NCI-H2107 treated with DMSO at 0.1 percent for 48 hours (cell line): ENCODE results near the gene ARMC9.
"Not testable (repeated sequence)": the region's sequence is repeated elsewhere in the genome, so short reads cannot be mapped to it uniquely, and the experiment has no call there.

Experiments used
- DNase-seq: peaks from one replicate; lab custom pipeline; 2025; ENCODE audit not compliant: unreplicated experiment; lab: John Stamatoyannopoulos, UW

The ARMC9 gene

DNA sequence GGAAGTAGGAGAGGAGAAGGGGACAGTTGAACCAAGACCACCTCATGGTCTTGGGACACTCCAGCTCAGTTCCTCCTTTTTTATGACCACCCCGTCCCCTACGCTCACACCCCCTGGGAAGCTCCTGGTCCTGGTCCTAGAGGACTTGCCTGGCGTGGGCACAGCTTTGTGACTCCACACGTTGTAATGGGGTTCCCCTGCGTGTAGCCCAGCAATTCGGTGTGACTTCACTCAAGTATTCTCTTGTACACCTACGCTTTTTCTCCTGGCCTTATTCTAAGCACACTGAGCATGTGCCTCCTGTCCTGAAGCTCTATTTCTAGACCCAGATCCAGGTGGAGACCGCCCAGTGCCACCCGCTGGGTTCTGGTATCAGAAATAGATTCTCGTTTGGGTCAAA, 161.0 kb downstream of the ARMC9 start:
- no peak for DNase-seq

- no peak for DNase-seq
Measured at GRCh38 chr2:231359948-231360347, 161.5 kb downstream of the ARMC9 start.

DNA sequence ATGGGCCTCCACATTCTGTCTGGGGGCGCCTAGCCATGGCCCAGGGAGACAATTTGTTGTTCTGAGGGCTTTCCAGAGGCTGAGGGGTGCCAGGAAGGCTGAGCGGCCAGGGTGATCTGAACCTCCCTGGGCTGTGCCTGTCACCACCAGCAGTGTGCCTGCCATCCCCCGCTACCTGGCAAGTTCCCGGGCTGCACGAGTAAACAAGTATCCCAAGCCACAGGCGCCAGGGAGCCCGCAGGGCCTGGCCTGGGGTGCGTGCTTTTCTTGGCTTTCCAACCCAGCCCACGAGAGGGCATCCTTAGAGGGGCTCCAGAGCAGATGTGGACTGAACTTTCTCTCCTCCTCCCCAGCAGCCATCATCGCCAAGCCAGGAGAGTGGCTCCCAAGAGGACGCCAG, 162.0 kb downstream of the ARMC9 start:
- no peak for DNase-seq

GRCh38 chr2:231360881-231361371, 162.5 kb downstream of the ARMC9 start:
- no peak for DNase-seq

DNA sequence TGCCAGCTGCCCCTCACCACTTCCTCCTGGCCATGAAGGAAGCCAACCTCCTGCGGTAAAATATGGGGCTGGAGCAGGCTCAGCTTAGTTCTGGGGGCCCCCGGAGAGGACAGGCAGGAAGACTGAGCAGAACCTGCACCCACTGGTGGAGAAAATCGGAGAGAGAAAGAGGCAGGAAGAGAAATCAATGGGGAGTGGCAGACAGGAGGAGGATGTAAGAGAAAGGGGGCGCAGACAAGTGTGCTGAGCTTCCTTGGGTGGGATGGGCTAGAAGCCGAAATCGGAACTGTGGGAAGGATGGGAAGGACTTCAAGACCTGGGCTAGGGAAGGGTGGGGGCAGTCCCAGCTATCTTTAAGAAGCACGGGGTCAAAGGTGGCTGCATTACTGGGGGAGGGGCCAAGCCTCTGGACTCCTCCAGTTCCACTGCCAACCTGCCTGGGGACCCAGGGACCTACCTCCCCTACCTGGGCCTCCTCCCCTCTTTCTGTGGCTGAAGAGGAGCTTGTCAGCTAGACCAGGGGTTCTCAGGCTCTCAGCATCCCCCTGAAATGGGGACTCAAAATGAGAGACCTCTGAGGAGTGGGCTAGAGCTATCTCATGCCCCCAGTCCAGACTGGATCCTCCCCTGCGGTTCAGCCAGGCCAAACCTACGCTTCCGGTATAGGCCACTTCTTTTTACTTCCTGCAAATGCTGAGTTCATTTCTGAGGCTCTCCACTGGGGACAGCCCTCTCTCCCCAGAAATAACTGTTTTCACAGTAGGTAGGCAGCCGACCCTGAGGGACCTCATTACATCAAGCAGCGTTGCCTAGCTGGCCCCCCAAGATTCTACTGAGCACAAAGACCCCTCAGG, 163.5 kb downstream of the ARMC9 start:
- no peak for DNase-seq

GRCh38 chr2:231362555-231363184, 164.2 kb downstream of the ARMC9 start:
- DNase-seq = no peak

DNA sequence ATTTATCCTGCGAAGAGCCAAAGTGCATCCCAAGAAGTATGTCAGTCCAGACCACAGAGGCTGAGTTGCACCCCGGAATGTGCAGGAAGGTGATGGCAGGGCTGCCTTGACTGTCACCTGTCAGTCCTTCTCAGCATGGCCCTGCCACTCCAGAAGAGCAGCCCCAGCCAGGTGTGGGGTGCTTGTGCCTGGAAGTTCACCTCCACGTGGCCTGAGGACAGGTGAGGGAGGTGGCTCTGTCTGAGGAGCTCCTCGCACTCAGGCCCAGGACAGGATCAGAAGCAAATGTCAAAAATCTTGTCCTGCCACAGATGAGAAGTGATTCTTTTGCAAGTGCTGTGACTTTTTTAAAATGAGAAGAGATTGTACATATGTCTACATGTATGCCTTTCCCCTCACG, 165.6 kb downstream of the ARMC9 start:
- no peak for DNase-seq

- DNase-seq = no peak
Measured at GRCh38 chr2:231364961-231365810, 166.8 kb downstream of the ARMC9 start.

DNA sequence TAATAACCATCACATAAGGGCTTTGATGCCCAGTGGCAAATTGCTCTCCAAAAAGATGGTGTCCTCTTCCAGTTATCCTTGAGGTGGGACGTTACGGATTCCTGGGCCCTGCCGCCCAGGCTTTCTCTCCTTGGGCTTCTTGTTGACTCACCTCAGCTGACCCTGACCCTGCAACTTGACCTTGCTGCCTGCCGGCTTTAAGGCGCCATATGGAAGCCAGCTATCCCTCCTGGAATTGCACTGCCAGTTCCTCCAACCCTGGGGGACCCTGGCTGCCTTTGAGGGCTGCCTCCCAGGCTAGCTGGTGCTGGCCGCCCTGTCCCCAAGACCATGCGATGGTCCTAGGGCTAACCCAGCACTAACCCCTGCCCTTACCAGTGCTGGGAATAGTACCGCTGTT, 168.7 kb downstream of the ARMC9 start:
- DNase-seq = no peak

DNA sequence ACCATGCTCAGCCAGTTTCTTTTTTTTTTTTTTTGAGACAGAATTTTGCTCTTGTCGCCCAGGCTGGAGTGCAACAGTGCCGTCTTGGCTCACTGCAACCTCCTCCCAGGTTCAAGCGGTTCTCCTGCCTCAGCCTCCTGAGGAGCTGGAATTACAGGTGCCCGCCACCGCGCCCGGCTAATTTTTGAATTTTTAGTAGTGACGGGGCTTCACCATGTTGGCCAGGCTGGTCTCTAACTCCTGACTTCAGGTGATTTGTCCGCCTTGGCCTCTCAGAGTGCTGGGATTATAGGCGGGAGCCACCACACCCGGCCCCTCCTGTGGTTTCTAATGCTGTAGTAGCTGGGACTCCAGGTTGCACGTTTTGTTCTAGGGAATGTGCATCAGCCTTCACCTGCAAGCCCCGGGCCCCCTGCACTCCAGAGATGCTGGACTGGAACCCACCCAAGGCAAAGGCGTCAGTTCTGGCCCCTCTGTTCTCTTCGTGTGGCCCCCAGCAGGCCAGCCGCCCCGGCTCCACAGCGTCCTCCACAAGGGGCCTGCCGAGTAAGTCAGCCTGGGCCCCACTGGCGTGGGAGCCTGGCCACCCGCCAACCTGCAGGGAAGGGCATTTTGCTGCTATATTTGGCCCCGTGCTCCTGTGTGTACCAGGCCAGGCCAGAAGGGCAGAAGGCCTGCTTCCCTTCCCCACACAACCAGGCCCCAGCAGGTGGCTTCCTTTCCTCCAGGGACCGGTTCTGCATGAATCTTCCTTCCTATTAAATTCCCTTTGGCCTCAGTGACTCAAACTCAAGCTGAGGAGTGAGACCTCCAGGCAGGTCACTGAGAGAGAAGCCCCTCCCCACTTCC, 171.4 kb downstream of the ARMC9 start:
- no peak for DNase-seq

GRCh38 chr2:231370429-231370748, 172.0 kb downstream of the ARMC9 start:
- no peak for DNase-seq

GRCh38 chr2:231370749-231371429, 172.5 kb downstream of the ARMC9 start:
- DNase-seq = no peak

DNA sequence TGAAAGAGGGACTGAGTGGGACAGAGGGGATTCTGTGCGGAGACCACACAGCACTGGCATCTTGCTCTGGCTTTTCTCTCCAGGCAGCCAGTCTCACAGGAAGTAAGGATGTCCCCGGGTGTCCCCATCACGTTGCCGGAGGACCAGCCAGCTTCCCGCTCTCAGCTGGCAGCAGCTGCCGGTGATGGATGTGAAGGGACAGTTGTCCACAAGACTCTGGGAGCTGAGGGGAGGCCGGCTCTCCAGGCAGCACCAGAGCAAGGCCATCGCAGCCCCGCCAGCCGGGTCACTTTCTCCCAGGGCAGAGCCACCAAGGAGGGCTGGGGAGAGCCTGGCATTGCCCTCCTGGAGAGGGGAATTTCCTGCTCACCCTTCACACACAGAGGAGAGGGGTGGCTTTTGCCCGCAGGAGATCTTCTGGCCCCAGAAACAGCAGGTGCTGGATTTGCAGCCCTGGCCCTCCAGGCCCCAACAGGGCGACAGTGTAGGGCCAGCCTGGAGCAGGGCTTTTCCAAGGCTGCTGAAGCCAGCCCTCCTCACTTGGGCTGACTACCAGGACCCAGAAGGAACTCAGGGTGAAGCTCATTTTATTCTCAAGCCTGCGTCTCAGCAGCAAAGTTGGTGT, 173.1 kb downstream of the ARMC9 start:
- no peak for DNase-seq

DNA sequence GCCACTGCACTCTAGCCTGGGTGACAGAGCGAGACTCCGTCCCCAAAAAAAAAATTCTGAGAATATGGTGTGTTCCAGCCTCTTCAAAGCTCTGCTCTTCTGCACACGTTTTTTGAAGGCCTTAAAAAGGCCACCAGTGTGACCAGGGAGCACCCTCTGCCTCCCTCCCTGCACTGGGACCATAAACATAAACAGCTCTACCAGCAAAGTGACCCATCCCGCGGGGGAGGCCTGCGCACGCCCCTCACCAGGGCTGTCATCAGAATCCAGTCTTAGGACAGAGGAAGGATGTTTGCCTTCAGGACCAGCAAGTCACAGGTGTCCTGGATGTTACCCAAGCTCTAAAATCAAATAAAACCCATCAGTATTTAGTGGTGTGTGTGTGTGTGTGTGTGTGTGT, 173.9 kb downstream of the ARMC9 start:
- no peak for DNase-seq

- DNase-seq = no peak
Measured at GRCh38 chr2:231373184-231373583, 174.8 kb downstream of the ARMC9 start.

DNA sequence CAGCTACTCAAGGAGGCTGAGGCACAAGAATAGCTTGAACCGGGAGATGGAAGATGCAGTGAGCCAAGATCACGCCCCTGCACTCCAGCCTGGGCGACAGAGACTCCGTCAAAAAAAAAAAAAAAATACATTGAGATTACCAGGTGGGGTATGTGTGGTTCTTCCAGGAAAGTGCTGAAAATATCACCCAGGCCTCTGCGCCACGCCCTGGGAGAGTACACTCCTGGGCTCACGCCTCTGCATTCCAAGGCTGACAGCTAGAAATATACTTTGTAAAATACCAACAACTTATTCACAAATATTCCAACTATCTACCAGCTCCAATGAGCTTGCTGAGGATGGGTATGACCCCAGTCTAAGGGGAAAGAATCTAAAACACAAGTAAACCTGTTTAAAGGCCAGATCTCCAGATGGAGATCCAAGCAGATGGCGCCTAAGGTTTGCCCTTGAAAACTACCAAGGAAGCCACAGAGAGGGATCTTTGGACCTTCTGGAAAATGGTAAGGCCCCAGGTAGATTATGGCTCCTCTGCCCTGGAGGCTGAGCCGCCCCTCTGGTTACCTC, 175.4 kb downstream of the ARMC9 start:
- no peak for DNase-seq

DNA sequence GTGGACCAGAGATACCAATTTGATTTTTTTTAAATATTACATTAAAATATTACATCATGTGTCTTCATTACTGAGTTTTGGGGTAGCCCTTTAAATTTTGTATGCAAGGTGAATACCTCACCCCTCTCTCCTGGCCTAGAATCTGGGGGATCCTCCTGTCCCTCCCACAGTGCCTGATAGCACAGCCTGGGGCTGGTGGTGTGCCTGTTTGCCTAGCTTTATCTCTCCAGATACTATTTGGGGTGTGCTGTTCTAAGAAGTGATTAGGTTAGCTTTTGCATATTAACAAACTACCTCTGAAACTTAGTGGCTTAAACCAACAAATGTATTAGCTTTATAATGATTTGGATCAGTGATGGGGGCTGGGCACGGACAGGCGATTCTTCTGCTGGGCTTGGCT, 176.3 kb downstream of the ARMC9 start:
- DNase-seq = no peak

- DNase-seq = not testable (repeated sequence)
Measured at GRCh38 chr2:231375994-231376615, 177.7 kb downstream of the ARMC9 start.

DNA sequence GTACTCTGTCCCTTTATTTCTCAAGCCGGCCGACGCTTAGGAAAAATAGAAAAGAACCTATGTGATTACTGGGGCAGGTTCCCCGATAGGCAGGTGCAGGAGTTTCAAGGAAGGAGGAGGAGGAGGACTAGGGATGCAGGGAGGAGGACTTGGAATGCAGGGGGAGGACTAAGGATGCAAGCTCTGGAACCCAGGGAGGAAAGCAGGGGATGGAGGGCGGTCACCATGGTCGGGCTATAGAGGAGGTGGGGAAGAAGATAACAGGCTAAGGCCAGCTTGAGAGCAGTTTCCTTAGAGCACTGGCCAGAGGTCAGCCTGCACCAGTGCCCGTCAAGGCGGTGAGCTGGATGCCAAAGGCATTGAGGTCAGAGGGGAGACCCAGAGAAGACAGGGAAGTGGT, 178.4 kb downstream of the ARMC9 start:
- DNase-seq = no peak
